Activated B cell treated with CpG ODN at 0.5 μM for 24 hours (primary cell): ENCODE results near the gene C9orf72. TPM values are rescaled to one million over a fixed set of nuclear protein-coding genes. Genes with fewer than 3 reads are reported as not detected.

Source experiments
- ATAC-seq: fragments of 200-7000 bp; cut with Tn5 transposase; one replicate; pipeline ENCODE4 v1.10.0; 2021; ENCODE audit warnings: low read depth, mild to moderate bottlenecking, moderate library complexity
- CTCF ChIA-PET: fragments of 350-600 bp; sonication (Branson Sonifier 250); formaldehyde crosslinking; loops from one replicate; lab custom pipeline; 2021; ENCODE audit warnings: antibody characterized with exemption; lab: Charles Lee
- POLR2A ChIA-PET: fragments of 350-600 bp; sonication (Branson Sonifier 250); formaldehyde crosslinking; loops from one replicate; lab custom pipeline; 2021; ENCODE audit warnings: antibody characterized with exemption; lab: Charles Lee
- DNase-seq: peaks from one replicate; pipeline ENCODE4 v3.0.0; 2022
- H3K27ac Mint-ChIP-seq: one replicate; pipeline ENCODE4 v1.8.0; 2020; ENCODE audit warnings: mixed read lengths
- H3K27me3 Mint-ChIP-seq: one replicate; pipeline ENCODE4 v1.8.0; 2021; ENCODE audit warnings: mixed read lengths
- H3K36me3 Mint-ChIP-seq: one replicate; pipeline ENCODE4 v1.8.0; 2021; ENCODE audit warnings: low read depth, mixed read lengths
- H3K4me1 Mint-ChIP-seq: one replicate; pipeline ENCODE4 v1.8.0; 2021; ENCODE audit warnings: mixed read lengths
- H3K4me3 Mint-ChIP-seq: one replicate; pipeline ENCODE4 v1.8.0; 2020; ENCODE audit warnings: mild to moderate bottlenecking, mixed read lengths
- H3K9me3 Mint-ChIP-seq: one replicate; pipeline ENCODE4 v1.8.0; 2020; ENCODE audit warnings: mixed read lengths
- intact Hi-C: fragments of 100-400 bp; cut with micrococcal nuclease; formaldehyde crosslinking; loops from one replicate; pipeline ENCODE4 v1.15.1; 2024
- total RNA-seq: library from RNA; stranded (reverse); gene quantifications from 2 replicates; pipeline ENCODE4 v1.2.3, GENCODE V29; 2022
- TF ChIP-seq, protein P1 (sequence below): fragments of 200-600 bp; IDR thresholded peaks from one replicate; pipeline ENCODE4 v1.8.0; 2022; ENCODE audit warnings: antibody characterized with exemption, mild to moderate bottlenecking

The C9orf72 gene
- total RNA-seq, 1 donor from 2014 or later, result 15.2 TPM

DNA sequence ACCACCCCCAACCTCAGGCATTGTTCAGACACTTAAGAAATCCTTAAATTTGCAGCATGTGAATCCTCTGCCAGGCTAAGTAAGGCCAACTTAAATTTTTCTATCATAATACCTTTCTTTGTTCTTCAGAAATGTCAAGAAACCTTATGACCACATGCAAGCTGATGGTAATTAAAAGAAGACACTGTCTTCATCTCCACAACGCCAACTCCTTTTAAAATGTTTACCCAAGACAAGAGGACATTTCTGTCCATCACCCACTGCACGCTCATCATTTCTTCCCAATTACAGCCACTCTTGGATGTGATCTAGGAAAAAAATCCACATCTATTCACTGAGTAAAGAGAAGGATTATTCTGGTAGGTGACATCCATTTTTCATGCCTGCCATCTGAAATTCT, 55.3 kb downstream of the C9orf72 start:
- CTCF ChIA-PET, result no interaction called here

DNA sequence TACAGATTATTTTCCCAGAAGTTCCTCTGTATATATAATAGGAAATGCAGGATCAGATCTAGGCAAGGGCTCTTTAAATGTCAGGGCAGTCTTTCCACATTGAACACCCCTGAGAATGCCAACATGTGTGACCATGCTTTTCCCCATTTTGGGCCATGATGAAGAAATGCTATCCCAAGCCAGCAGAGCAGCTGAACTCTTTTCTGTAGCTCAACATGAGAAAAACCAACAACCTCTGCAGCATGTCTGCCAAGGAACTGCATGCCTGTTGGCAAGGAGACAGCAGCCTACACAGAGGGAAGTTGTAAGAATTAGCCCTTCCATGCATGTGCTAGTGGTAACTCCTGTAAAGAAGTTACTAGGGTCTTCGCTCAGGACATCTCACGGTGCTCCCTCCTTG, 58.7 kb downstream of the C9orf72 start:
- TF ChIP-seq, protein P1, sequence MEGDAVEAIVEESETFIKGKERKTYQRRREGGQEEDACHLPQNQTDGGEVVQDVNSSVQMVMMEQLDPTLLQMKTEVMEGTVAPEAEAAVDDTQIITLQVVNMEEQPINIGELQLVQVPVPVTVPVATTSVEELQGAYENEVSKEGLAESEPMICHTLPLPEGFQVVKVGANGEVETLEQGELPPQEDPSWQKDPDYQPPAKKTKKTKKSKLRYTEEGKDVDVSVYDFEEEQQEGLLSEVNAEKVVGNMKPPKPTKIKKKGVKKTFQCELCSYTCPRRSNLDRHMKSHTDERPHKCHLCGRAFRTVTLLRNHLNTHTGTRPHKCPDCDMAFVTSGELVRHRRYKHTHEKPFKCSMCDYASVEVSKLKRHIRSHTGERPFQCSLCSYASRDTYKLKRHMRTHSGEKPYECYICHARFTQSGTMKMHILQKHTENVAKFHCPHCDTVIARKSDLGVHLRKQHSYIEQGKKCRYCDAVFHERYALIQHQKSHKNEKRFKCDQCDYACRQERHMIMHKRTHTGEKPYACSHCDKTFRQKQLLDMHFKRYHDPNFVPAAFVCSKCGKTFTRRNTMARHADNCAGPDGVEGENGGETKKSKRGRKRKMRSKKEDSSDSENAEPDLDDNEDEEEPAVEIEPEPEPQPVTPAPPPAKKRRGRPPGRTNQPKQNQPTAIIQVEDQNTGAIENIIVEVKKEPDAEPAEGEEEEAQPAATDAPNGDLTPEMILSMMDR, result no peak
- Mint-ChIP-seq H3K4me3 (no peak overlapping the region), H3K4me1 (peaks cover 27% of the 10 kb centered on the region), H3K9me3 (no peaks in the 10 kb centered on the region), H3K36me3 (peaks cover 12% of the 10 kb centered on the region), H3K27me3 (no peaks in the 10 kb centered on the region), H3K27ac (no peak overlapping the region)
- ChIA-PET CTCF (interaction anchor here (1.2 kb wide), 1 partner anchor 15 kb away, joined by 4 read pairs; the partner anchor contains the start of gene MOB3B), POLR2A (interaction anchor here (1.0 kb wide), 1 partner anchor 24 kb away, joined by 3 read pairs; no protein-coding TSS in a partner anchor)
- intact Hi-C loops, result no loop called here
- ATAC-seq (no peak), DNase-seq (no peak)

More for the DNA sequence above, 55.3 kb downstream of the C9orf72 start:
- H3K4me3 Mint-ChIP-seq, result no peak overlapping the region
- TF ChIP-seq, protein P1, result no peak
- peaks cover 36% of the 10 kb centered on the region for H3K4me1 Mint-ChIP-seq
- POLR2A ChIA-PET, result no interaction called here
- no peaks in the 10 kb centered on the region for H3K27me3 Mint-ChIP-seq
- no peak overlapping the region for H3K27ac Mint-ChIP-seq
- ATAC-seq (no peak), DNase-seq (no peak)
- intact Hi-C loops, result no loop called here
- no peaks in the 10 kb centered on the region for H3K9me3 Mint-ChIP-seq
- H3K36me3 Mint-ChIP-seq, result peaks cover 15% of the 10 kb centered on the region

DNA sequence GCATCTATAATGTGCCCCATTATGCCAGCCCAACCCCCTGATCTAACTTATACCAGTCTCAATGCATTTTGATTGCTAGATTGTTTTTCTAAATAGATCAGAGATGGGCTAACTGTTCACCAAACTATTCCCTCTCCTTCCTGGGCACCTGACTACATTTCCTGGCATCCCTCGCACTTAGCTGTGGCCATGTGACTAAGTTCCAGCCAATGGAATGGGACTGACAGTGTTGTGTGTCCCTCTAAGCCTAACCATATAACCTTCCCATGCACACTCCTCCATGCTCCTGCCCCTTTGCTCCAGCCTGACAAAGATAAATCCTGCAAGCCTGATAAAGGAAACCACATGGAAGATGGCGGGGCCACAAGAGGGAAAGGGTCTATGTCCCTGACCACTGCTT, 61.5 kb downstream of the C9orf72 start:
- no peak overlapping the region for H3K27ac Mint-ChIP-seq
- H3K36me3 Mint-ChIP-seq, result peaks cover 21% of the 10 kb centered on the region
- peaks cover 20% of the 10 kb centered on the region for H3K4me1 Mint-ChIP-seq
- H3K4me3 Mint-ChIP-seq, result no peak overlapping the region
- intact Hi-C loops, result no loop called here
- ChIA-PET POLR2A (no interaction called here), CTCF (interaction anchor here (1.0 kb wide), 1 partner anchor 22 kb away, joined by 3 read pairs; no protein-coding TSS in a partner anchor)
- H3K9me3 Mint-ChIP-seq, result no peaks in the 10 kb centered on the region
- ATAC-seq, result no peak
- DNase-seq, result no peak
- TF ChIP-seq, protein P1, result no peak
- no peaks in the 10 kb centered on the region for H3K27me3 Mint-ChIP-seq

DNA sequence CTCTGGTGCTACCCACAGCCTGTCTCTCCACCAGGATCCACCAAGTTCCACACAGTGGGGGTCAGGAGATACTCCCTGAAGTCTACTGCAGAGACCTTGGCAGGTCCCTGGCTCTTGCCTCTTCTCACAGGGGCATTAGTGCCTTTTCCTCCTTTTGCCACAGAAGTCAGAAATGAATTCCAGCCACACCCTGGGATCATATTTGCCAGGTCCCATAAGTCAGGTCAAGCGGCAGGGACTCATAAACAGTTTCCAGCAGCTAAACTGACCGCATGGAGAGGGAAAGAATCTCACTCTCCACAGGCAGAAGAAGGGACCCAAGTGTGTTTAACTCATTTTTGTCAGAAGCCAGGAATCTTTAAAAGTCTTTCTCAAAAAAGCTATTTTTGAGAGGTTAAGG, 62.5 kb downstream of the C9orf72 start:
- POLR2A ChIA-PET, result interaction anchor here (1.0 kb wide), 1 partner anchor 26 kb away, joined by 3 read pairs; no protein-coding TSS in a partner anchor

DNA sequence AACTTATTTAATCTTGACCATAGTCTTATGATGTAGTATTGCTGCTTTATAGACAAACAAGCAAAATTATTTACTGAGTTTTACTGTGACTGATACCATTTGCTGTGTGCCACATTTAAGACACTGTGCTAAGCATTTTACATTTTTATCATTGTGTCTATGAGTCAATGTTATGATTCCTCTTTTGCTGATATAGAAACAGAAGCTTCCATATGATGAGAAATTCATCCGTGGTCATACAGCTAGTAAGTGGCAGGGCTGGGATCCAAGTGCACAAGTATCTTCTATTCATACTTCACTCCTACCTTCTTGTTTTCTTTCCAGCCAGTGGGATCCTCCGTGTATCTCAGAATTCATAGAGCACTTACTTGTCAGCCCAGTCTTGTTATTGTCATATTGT, 66.3 kb downstream of the C9orf72 start:
- DNase-seq (no peak), ATAC-seq (no peak)
- TF ChIP-seq, protein P1, result no peak
- ChIA-PET CTCF (no interaction called here), POLR2A (no interaction called here)
- Mint-ChIP-seq H3K27ac (no peak overlapping the region), H3K9me3 (no peaks in the 10 kb centered on the region), H3K4me1 (peaks cover 30% of the 10 kb centered on the region), H3K36me3 (peaks cover 20% of the 10 kb centered on the region), H3K4me3 (no peak overlapping the region), H3K27me3 (no peaks in the 10 kb centered on the region)
- intact Hi-C loops, result no loop called here

More for the DNA sequence above, 62.5 kb downstream of the C9orf72 start:
- no peak overlapping the region for H3K4me3 Mint-ChIP-seq
- H3K4me1 Mint-ChIP-seq, result peaks cover 12% of the 10 kb centered on the region
- H3K36me3 Mint-ChIP-seq, result peaks cover 23% of the 10 kb centered on the region
- TF ChIP-seq, protein P1, result no peak
- DNase-seq (no peak), ATAC-seq (no peak)
- H3K27me3 Mint-ChIP-seq, result no peaks in the 10 kb centered on the region
- intact Hi-C loops, result no loop called here
- no peak overlapping the region for H3K27ac Mint-ChIP-seq
- H3K9me3 Mint-ChIP-seq, result no peaks in the 10 kb centered on the region
- CTCF ChIA-PET, result interaction anchor here (1.0 to 1.1 kb wide), 2 partner anchors 21 to 178 kb away, joined by 3 read pairs; no protein-coding TSS in a partner anchor
